ENCODE results near the gene FGGY.

The FGGY gene

GRCh38 chr1:59315529-59316463 is 18.9 kb downstream of the FGGY start:
- no peak for DNase-seq (ENCODE audit: low read depth)

- DNase-seq (ENCODE audit: low read depth) = no peak
Measured at GRCh38 chr1:59316497-59317128, 19.7 kb downstream of the FGGY start.

GRCh38 chr1:59317343-59317742 is 20.4 kb downstream of the FGGY start:
- no peak for DNase-seq (ENCODE audit: low read depth)

GRCh38 chr1:59317780-59318179 is 20.9 kb downstream of the FGGY start:
- DNase-seq (ENCODE audit: low read depth) = no peak

DNA sequence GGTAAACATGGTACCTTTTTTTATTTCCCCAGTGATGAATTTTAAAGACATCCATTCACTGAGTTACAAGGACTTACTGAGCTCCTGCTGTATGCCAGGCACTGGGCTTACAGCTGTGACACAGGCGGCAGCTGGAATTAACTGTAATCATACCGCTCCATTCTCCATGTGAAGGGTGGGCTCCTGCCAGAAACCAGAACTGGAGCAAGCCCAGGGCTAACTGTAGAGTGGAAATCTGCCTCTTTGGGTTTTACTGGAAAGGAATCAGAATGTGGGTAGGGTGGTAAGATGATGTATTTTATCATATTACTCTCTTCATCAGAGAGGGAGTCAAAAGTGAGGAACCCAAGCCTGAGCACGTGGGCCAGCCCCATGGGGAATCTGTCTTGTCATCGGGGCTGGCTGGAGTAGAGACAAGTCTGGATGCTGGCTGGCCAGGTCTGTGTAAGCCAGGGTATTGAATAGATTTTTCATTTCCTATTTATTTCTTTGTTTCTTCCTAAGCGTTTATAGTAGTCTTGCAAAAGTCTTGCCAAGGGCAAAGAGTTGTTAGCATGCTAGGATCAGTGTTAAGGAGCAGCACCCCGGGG is 21.5 kb downstream of the FGGY start:
- no peak for DNase-seq (ENCODE audit: low read depth)

GRCh38 chr1:59322394-59322793 is 25.5 kb downstream of the FGGY start:
- DNase-seq (ENCODE audit: low read depth) = no peak

- no peak for DNase-seq (ENCODE audit: low read depth)
Measured at GRCh38 chr1:59322814-59323213, 25.9 kb downstream of the FGGY start.

DNA sequence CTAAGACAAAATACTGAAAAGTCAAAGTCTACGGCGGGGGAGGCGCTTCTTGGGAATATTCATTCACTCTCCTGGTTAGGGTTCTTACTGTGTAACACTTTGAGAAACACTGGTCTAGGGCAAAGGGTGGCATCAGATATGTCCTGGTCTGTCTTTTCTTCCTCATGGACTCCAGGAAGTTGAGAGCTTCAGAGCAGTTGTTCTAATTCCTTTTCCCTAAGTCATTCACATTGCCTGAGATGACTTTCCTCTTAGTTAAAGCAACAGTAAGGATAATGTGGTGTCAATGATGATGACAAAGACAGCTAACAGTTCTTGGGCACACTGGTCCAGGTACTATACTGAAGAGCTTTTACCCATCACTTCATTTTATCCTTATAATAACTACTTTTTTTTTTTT is 27.0 kb downstream of the FGGY start:
- no peak for DNase-seq (ENCODE audit: low read depth)

GRCh38 chr1:59328353-59328752 is 31.5 kb downstream of the FGGY start:
- DNase-seq (ENCODE audit: low read depth) = no peak

DNA sequence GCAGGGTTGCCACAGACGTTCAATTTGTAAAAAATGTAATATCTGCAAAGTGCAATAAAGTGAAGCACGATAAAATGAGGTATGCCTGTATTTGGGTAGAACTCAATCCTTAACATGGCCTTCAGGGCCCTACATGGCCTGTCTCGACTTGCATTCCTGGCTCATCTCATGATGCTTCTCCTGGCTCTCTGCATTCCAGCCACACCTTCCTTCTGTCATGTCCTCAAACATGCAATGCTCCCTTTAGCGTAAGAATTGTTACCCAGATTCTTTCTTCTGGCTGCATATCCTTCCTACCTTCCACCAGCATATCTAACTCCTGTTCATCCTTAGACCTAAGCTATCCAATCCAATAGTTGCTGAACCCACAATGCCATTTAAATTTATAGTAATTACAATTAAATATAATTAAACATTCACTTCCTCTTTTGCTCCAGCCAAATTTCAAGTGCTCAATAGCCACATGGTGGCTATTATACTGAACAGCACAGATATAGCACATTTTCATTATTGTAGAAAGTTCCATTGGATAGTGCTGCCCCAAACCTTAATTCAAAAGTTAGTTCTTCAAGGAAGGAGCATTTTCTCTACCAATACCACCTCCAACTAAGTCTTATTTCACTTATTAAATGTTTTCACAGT is 32.6 kb downstream of the FGGY start:
- no peak for DNase-seq (ENCODE audit: low read depth)

DNA sequence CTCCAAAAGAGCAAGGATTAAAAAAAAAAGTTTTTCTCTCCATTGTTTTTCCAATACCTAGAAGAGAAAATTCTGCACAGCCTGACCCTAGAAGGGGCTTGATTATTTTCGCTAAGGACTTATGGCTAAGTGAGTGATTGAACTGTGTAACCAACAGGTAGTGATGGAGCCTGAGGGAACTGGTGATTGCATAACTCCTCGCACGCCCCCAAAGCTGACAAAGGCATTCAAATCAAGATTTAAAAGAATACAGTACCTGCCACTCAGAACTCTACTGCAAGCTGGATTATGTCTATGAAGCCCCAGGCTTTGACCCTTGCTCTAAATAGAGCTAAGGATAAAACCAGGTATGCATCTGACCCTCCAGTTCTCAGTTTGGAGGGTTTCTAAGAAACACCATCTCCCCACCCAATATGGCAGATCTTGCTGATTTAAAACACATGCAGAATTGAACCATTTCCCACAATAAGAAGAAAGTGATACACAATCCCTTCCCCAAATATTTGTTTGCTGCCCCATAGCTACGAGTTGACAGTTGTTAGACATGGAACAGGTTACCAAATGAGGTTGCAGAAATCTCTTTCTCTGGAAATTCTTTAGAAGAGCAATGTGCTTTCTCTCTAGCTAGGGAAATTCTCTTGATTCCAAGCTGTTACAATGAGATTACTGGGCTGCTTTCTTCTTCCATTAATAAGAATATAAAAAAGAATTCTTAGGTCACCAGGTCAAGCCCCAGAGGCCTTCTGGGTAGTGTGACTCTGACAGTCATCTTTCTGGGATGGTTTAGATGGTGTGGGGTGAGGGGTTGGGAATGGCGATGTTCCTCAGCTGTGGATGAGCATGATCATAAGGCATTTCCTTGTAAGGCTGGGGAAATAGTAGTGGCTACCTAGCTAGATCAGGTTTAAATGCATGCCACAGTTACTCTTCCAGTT is 35.1 kb downstream of the FGGY start:
- no peak for DNase-seq (ENCODE audit: low read depth)

GRCh38 chr1:59332983-59333382 is 36.1 kb downstream of the FGGY start:
- no peak for DNase-seq (ENCODE audit: low read depth)

GRCh38 chr1:59333626-59334277 is 36.9 kb downstream of the FGGY start:
- DNase-seq (ENCODE audit: low read depth) = no peak

GRCh38 chr1:59340411-59341307 is 43.8 kb downstream of the FGGY start:
- DNase-seq (ENCODE audit: low read depth) = no peak

- DNase-seq (ENCODE audit: low read depth) = no peak
Measured at GRCh38 chr1:59342801-59343575, 46.1 kb downstream of the FGGY start.

DNA sequence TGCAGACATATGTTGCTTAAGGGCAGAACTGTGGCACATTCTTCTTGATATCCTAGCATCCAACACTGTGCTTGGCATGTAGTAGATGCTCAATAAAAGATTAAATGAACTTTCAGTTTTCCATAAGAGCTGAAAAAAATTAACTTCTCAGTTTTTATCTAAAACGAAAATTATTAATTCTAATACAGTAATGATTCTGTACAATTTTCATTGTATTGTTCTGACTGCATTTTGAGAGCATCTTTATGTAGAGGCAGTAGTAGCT is 46.6 kb downstream of the FGGY start:
- no peak for DNase-seq (ENCODE audit: low read depth)

DNA sequence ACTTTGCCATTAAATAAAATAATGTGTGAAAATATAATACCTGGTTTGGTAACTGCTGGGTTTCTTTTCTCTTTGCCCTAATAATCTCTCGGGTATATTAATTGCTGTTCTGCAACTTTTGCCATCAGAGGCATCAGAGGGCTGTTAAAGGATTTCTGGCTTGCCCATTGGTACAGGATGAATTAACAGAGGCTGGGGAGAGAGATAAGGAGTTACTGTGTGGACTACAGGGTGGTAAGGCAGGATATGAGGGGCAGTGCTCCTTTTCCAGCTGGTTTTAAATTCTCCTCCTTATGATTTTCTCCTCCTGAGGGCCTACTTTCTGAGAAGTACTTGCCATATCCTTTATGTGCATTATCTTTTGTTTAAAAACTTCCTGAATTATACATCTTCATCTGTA is 48.3 kb downstream of the FGGY start:
- no peak for DNase-seq (ENCODE audit: low read depth)

DNA sequence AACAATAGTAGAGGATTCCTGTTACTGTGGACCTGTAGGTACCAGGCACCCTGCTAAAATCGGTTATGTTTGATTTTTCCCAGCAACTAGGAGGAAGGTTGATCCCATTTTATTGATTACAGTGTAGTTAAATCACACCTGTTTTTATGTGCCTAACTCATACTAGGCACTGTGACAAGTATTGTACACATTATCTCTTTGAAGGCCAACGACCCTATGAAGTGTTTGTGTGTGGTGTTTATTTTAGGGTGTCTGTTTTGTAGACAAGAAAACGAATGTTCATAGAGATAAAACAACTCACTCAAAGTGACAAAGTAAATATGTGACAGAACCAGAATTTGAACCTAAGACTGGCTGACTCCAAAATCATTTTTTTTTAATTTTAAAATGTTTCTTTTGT is 49.5 kb downstream of the FGGY start:
- no peak for DNase-seq (ENCODE audit: low read depth)

DNA sequence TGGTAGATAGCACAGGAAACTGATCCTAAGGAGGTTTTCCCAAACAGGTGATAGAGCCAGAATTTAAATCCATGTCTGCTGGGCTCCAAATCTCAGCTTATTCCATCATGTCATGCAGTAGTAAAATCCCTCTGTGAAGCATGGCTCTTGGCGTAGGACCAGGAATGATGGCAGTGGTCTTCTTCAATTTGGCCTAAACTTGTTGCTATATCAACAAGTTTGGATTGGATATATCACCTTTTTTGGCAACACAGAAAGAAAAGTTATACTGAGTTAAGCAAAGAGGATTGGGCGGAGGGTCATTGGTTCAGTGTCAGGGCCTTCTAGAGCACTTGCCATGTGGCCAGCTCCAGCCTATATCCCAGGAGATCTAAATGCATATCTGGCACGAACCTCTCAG is 52.2 kb downstream of the FGGY start:
- DNase-seq (ENCODE audit: low read depth) = no peak

All from stimulated activated CD8-positive, alpha-beta memory T cell treated with anti-CD3 and anti-CD28 coated beads, Interleukin-12 subunit alpha, Interleukin-12 subunit beta, amount 100 ng/mL, for 4 hours (primary cell).